Colonic mucosa (tissue), 4 donors: ENCODE results near the gene AUH. TPM values are rescaled to one million over a fixed set of nuclear protein-coding genes. Genes with fewer than 3 reads are reported as not detected.
A peak's percentile ranks its signal among the peaks of the same experiment; 100 is the strongest.

Experiments
- DNase-seq: peaks from one replicate; pipeline ENCODE4 v3.0.0-alpha.2; 2020
- H3K27ac ChIP-seq: fragments of 200-600 bp; one replicate; pipeline ENCODE4 v1.8.0; 2021
- H3K27me3 ChIP-seq: fragments of 200-600 bp; one replicate; pipeline ENCODE4 v1.8.0; 2021
- H3K36me3 ChIP-seq: fragments of 200-600 bp; one replicate; pipeline ENCODE4 v1.8.0; 2021
- H3K4me1 ChIP-seq: fragments of 200-600 bp; one replicate; pipeline ENCODE4 v1.8.0; 2021; ENCODE audit warnings: mild to moderate bottlenecking
- H3K4me3 ChIP-seq: fragments of 200-600 bp; one replicate; pipeline ENCODE4 v1.8.0; 2021
- H3K9ac ChIP-seq, 2 donors: one replicate each; pipeline ENCODE4 v1.7.0; 2013; ENCODE audit warnings: control low read depth in 2 of 2, low read depth in 2 of 2, low read length in 2 of 2
- H3K9me3 ChIP-seq: fragments of 200-600 bp; one replicate; pipeline ENCODE4 v1.8.0; 2021
- intact Hi-C: fragments of 100-400 bp; cut with DNase I; formaldehyde crosslinking; loops from one replicate; pipeline ENCODE4 v1.14.1; 2022
- total RNA-seq, 2 donors: library from RNA; stranded (reverse); fragmentation: NEBNext Ultra II Directional in 1 of 2; extraction: Animal tissue kit (Norgen Biotek cat#: 25700) in 1 of 2; gene quantifications; one replicate each; pipeline ENCODE4 v1.2.1, GENCODE V29; 2021
- TF ChIP-seq, protein P1 (sequence below): fragments of 200-600 bp; IDR thresholded peaks from one replicate; pipeline ENCODE4 v1.8.0; 2022; ENCODE audit warnings: antibody characterized with exemption, mild to moderate bottlenecking
- donor health status: healthy.
- donor health status: DM: no; HTN: no; CAD: no.
- donor health status: DM: no; HTN: no; CAD: no.

AUH gene
- total RNA-seq, 2 donors from 2014 or later = 21.5 to 47.6 TPM

DNA sequence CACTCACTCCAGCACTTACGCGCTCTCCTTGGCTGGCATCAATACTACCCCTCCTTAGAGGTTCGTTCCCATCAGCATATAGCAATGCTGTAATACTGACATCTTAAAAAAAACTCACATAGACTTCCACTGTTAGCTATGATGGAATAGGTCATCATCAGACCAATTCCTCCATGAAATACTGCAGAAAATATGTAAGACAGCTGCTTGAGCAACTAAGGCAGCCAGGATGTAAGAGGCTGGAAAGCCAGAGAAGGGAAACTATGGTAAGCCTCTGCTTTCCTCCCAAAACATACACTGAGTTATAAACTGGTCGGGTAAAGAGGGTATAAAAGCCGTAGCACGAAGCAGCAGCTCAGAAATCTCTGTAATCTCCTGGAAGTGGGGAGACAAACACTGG is 33.5 kb downstream of the AUH start:
- no peak for DNase-seq
- Histone ChIP-seq H3K4me3 (no peak overlapping the region), H3K27ac (no peak overlapping the region), H3K36me3 (no peaks in the 10 kb centered on the region), H3K27me3 (no peaks in the 10 kb centered on the region), H3K9ac (no peak overlapping the region), H3K9me3 (no peaks in the 10 kb centered on the region), H3K4me1 (no peaks in the 10 kb centered on the region)
- TF ChIP-seq, protein P1, sequence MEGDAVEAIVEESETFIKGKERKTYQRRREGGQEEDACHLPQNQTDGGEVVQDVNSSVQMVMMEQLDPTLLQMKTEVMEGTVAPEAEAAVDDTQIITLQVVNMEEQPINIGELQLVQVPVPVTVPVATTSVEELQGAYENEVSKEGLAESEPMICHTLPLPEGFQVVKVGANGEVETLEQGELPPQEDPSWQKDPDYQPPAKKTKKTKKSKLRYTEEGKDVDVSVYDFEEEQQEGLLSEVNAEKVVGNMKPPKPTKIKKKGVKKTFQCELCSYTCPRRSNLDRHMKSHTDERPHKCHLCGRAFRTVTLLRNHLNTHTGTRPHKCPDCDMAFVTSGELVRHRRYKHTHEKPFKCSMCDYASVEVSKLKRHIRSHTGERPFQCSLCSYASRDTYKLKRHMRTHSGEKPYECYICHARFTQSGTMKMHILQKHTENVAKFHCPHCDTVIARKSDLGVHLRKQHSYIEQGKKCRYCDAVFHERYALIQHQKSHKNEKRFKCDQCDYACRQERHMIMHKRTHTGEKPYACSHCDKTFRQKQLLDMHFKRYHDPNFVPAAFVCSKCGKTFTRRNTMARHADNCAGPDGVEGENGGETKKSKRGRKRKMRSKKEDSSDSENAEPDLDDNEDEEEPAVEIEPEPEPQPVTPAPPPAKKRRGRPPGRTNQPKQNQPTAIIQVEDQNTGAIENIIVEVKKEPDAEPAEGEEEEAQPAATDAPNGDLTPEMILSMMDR = no peak
- intact Hi-C loops = no loop called here

DNA sequence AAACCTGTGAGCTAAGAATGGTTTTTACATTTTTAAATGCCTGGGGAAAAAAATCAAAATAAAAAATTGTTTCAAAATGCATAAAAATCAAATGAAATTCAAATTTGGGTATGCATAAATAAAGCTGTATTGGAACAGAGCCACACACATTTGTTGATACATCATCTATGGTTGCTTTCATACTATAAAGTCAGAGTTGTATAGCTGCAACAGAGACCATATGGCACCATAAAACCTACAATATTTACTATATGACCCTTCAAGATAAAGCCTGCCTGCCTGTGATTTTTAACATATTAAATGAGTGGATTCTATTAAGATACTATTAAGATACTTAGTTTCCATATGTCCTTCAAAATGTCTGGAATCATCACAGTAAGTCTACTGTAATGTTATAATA is 40.0 kb downstream of the AUH start:
- Histone ChIP-seq H3K9me3 (no peaks in the 10 kb centered on the region), H3K27ac (no peak overlapping the region), H3K36me3 (no peaks in the 10 kb centered on the region), H3K4me3 (no peak overlapping the region), H3K9ac (no peak overlapping the region), H3K4me1 (no peaks in the 10 kb centered on the region), H3K27me3 (no peaks in the 10 kb centered on the region)
- DNase-seq = no peak
- TF ChIP-seq, protein P1 = no peak
- intact Hi-C loops = no loop called here

DNA sequence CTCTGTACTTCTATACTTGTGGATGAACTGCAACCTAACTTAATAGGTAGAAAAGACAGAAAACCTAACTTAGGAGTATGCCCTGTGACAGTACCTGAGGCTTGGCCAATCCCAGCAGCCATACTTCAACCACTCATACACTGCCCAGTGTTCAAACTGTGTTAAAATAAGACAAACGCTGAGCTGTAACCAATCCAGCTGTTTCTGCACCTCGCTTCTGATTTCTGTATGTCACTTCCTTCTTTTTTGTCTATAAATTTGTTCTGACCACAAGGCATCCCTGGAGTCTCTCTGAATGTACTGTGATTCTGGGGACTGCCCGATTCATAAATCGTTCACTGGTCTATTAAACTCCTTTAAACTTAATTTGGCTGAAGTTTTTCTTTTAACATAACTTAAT is 41.4 kb downstream of the AUH start:
- Histone ChIP-seq H3K27me3 (no peaks in the 10 kb centered on the region), H3K36me3 (no peaks in the 10 kb centered on the region), H3K9ac (no peak overlapping the region), H3K4me1 (no peaks in the 10 kb centered on the region), H3K4me3 (no peak overlapping the region), H3K27ac (no peak overlapping the region), H3K9me3 (no peaks in the 10 kb centered on the region)
- TF ChIP-seq, protein P1 = no peak
- intact Hi-C loops = no loop called here
- DNase-seq = no peak

DNA sequence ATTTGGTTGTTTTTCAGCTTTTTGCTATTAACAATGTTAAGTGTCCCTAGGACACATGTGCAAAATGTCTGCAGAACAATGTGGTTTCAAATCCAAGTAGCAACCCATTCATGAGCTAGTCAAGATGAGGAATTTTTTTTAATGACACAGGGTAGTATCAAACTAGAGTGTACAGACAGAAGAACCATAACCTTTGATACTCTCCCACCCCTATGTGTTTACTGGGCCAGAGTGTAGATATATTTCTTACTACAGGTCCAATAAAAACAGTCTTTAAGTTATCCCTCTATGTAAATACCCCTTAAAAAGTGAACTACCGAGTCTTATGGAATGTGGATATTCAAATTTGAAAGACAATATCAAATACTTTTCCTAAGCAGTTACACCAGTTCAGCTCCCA is 45.6 kb downstream of the AUH start:
- TF ChIP-seq, protein P1 = no peak
- Histone ChIP-seq H3K4me1 (no peaks in the 10 kb centered on the region), H3K27me3 (no peaks in the 10 kb centered on the region), H3K9ac (no peak overlapping the region), H3K9me3 (no peaks in the 10 kb centered on the region), H3K27ac (no peak overlapping the region), H3K36me3 (no peaks in the 10 kb centered on the region), H3K4me3 (no peak overlapping the region)
- DNase-seq = no peak
- intact Hi-C loops = no loop called here

DNA sequence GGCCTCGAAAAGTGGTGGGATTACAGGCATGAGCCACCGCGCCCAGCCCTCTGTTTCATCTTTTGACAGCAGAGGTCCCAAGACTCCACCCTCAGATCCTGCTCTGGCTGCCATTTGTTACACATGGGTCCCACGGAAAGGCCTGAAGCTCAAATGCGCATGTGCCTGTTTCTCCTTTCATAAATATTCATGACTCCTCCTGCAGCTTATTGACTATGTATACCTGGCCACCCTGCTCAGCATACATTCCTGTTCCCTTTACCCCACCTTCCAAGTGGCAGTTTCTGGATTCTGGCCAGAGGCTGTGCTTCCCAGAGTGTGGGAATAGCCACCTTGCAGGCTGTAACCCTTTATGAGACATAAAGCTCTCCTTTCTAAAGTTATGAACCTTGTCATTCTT is 46.5 kb downstream of the AUH start:
- intact Hi-C loops = no loop called here

More for the DNA sequence above, 46.5 kb downstream of the AUH start:
- peak; percentile 70 for DNase-seq
- Histone ChIP-seq H3K9me3 (no peaks in the 10 kb centered on the region), H3K4me1 (no peaks in the 10 kb centered on the region), H3K27ac (no peak overlapping the region), H3K27me3 (no peaks in the 10 kb centered on the region), H3K36me3 (no peaks in the 10 kb centered on the region), H3K9ac (no peak overlapping the region), H3K4me3 (no peak overlapping the region)
- TF ChIP-seq, protein P1 = no peak
